HG03060 (cell line): ENCODE measurements around the gene PPHLN1.
A peak's percentile ranks its signal among the peaks of the same experiment; 100 is the strongest.

Experiments
- ATAC-seq: cut with Tn5 transposase; IDR thresholded peaks from one replicate; pipeline ENCODE4 v1.9.1; 2021; ENCODE audit warnings: low read depth, moderate number of reproducible peaks; ENCODE audit not compliant: unreplicated experiment

PPHLN1 gene

GRCh38 chr12:42428850-42429249, 102.9 kb downstream of the PPHLN1 start:
- no peak for ATAC-seq

DNA sequence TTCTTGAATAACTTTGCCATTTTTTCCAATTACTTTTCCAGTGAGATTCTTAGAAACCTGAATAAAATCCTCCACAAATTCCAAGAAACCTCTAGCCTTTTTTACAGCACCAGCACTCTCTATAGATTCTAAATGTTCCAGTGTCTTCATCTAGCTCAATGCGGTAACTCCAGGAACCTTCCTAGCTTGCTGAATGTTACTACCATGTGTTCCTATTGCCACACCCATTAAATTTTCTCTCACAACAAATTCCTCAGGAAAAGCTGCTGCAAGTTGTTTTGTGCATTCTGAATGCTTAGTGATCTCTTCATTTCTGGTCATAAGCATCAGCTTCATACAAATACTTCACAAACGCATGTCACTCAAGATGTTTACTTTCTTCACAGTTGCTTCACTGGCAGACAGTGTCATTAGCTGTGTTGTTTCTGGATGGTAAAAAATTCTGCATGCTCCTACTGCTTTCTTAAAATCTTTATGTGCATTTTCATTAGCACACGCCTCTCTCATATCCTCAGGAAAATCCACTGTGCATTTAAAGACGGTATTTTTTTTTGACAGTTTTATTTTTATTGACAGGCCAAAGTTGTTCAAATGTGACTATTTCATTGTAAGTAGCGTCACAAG, 106.7 kb downstream of the PPHLN1 start:
- ATAC-seq = no peak

GRCh38 chr12:42440608-42441007, 114.6 kb downstream of the PPHLN1 start:
- no peak for ATAC-seq

DNA sequence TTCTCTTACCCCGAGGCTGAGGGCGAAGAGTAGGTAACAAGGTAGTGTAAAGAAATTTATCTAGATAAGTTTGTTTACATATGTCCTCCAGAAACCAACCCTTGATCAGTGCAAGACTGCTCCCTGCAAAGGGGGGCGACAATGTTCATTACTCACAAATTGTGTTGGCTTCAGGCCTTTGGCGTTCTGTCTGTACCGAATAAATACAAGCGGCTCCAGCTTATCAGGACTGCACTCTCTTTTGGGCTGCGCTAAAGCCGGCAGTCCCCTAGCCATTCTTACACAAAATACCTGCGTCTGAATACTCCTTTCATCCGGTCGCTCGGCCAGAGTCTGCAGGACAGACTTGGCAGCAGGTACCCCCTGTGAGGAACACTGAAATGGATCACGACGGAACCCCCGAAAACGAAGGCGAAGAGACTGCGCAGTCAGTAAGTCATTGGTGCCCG, 116.4 kb downstream of the PPHLN1 start:
- ATAC-seq = no peak

DNA sequence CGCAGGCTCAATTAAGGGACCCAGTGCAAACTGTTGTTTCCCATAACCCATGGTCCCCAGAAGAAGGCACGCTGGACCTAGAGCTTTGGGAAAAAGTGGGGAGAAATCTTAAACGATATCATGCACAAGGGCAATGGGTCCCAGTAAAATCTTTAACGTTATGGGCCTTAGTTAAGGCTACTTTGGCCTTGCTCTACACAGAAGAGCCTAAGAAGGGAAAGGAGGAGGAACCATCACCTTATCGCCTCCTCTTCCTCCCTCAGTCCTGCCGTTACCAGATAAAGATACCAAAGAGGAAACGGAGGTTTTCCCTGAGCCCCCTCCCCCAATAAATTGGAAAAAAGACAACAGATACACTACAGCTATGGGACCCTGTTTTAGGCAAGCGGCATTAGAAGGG, 116.9 kb downstream of the PPHLN1 start:
- ATAC-seq = no peak

DNA sequence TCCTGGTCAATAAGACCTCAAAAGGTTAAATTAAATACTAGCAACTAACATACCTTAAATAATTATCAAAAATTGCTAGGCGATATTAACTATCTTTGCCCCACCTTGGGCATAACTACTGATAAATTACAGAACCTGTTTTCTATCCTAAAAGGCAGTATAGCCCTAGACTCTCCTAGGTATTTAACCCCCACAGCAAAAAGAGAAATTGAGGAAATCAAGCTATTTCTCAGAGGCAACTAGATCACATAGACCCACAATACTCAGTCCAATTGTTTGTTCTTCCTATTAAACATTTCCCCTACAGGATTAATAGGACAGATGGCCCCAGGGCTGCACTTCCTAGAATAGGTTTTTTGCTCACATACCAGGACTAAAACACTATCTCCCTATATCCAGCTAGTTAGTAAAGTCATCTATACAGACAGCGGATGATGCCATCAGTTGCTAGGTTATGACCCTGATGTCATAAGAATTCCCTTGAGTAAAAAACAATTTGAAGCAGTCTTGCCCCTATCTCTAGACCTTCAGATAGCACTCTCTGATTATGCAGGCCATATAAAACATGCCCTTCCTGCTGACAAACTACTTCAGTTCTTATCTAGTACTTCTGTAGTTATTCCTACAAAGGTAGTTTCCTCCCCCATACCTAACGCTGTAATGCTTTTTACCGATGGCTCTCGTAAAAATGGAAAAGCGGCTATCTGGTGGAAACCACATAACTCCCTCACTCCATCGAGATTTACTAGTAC, 118.4 kb downstream of the PPHLN1 start:
- no peak for ATAC-seq

- no peak for ATAC-seq
Observed at GRCh38 chr12:42445891-42446290, 119.9 kb downstream of the PPHLN1 start.

GRCh38 chr12:42446761-42447160, 120.8 kb downstream of the PPHLN1 start:
- no peak for ATAC-seq

DNA sequence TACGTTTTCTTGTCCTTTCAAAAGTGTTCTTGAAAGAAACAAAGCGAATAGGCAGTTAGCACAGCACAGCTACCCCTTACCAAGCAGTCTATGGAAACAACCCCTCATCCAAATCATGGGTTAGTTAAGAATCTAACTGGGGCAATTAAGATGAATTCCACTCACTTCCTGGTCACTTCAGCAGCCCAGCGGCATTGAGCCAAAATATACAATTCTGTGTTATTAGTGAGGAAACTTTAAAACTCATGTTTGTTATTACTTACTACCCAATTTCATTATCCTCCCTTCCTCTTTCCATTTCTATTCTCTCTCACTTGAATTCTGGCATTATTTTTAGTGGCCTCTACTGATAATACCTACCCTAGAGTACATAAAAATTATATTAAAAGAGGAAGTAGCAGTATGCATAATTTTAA, 121.4 kb downstream of the PPHLN1 start:
- no peak for ATAC-seq

DNA sequence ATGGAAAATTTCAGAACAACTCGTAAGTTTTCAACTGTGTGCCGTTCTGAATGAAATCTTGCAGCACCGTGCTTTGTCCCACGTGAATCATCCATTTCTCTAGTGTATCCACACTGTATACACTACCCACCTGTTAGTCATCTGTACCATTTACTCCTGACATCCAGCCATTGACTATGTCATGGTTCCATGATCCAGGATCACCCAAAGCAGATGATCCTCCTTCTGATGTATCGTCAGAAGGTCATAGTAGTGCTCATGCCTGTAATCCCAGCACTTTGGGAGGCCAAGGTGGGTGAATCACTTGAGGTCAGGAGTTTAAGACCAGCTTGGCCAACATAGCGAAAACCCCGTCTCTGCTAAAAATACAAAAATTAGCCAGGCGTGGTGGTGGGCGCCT, 122.9 kb downstream of the PPHLN1 start:
- ATAC-seq = no peak

DNA sequence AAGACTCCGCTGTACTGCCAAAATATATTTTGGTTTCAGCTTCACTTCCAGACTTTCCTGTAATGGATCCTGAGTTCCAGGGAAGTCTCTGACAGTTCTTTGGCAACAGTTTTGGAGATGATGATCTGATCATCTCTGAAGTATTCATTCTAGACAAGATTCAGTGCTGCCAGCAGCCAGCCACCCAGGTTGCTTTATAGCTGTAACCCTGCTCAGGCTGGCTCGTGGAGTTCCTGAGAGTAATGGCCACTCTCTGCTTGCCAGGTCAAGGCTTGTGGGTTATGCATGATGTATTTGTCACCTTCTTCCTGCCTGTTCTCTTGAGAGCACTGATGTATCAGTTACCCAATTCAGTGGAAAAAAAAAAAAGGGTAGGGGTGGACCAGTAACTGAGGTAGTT, 124.3 kb downstream of the PPHLN1 start:
- ATAC-seq = no peak

DNA sequence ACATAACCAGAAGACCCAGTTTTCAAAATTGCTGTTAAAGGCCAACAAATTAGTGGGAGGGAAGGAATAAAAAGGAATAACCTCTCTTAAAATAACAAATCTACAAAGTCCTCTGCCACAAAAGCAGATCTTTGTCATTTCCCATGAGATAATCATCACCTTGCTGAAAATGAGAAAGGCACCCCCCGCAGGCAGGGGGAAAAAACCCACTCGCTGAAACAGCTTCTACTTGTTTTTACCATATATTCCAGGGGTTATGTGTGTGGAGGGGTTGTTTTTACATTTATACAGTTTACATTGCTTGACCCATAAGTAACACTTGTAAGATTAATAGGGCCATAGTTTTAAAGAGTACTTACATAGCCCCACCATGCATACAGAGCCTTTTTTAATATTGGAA, 132.6 kb downstream of the PPHLN1 start:
- ATAC-seq = no peak

DNA sequence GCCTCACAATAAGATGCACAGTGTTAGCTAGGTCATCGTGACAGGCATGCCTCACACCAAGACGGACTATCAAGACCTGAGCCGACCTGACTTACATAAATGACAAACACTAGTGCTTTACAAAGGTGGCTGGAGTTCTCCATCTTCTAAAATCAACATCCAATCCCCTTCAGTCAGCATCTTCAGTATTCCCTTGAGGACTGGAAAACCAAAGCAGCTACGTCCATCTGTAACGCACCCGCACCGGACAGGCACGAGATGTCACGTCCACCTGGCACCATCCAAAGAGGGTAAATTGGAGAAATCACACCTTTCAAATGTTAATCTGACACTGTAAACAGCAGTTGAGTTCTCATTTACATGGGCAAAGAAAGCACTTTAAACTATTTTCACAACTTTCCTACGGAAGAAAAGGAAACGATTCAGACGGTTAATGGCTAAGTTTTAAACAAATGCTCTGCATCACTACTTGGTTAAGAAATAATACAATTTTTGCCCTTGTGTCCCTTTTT, 133.4 kb downstream of the PPHLN1 start:
- ATAC-seq = no peak

DNA sequence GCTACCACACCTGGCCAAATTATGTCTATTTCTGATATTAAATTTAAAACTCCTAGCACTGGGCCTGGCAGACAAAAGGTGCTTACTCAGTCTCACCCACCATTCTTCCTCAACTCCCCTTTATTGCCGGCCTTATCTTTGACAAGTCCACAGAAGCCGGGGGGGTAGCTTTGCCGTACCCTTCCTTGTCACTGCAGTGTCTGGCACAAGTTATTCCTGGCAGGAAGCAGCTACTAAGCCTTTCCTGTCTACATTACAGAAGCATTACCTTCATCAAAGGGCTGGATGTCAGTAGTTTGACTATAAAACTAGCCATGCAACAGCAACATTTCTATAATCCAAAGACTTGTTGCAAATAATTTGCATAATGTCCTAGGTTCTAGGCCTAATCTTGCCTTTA, 136.5 kb downstream of the PPHLN1 start:
- no peak for ATAC-seq

GRCh38 chr12:42463671-42464070, 137.7 kb downstream of the PPHLN1 start:
- no peak for ATAC-seq

GRCh38 chr12:42468341-42468821, 142.4 kb downstream of the PPHLN1 start:
- ATAC-seq = peak; percentile 25

GRCh38 chr12:42468921-42469320, 143.0 kb downstream of the PPHLN1 start:
- peak; percentile 4 for ATAC-seq

DNA sequence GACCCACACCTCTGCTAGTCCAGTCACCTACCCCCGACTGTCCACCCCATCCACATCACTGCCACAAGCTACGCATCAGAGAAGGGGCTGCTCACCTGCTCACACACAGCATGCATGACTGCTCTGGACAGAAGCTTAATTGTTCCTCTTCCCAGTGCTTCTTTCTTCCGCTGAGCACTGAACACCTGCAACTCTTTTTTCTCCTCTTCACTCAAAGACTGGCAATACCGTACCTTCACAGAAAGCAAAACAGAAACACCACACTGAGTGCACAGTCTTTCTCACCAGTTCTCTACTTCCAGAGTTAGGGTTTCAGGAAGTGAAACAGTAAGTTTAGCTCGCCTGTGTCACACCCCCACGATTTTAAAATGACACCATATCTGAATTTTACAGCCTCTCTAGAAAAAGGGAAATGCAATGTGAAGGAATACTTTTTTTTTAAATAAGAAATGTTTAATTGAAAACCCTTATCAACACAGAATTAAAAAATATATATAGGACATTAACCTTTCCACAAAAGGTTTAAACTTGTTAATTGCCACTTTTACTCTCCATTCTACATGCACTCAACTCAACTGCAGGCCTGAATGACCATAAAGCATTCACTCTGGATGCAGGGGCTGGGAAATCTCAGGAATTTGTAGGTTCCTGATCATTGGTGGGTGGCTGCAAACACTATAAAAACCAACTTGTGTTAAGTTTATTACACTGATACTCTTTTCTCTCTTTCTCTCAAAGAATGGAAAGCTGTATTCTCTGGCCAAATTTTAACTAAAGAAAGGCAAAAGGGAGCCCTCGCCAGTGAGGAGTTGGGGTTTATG, 143.6 kb downstream of the PPHLN1 start:
- ATAC-seq = peak; percentile 91

DNA sequence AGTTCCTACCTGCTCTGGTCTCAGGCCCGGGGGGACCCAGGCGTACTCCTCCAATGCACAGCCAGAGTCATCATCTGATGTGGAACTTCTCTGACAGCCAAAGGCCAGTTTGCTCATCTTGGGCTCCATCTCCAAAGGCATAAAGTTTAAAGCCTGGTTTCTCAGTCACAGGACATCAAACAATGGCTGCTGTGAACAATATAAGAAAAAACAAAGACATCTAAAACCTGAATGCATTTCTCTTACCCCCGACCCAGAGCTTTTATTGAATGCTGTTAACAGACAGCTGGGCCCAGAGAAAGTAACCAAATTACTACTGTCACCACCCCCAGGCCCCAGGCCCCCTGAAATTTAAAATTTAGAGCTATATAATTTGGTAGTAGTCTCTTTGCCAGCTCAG, 146.4 kb downstream of the PPHLN1 start:
- ATAC-seq = no peak

- no peak for ATAC-seq
Observed at GRCh38 chr12:42473130-42473529, 147.2 kb downstream of the PPHLN1 start.

DNA sequence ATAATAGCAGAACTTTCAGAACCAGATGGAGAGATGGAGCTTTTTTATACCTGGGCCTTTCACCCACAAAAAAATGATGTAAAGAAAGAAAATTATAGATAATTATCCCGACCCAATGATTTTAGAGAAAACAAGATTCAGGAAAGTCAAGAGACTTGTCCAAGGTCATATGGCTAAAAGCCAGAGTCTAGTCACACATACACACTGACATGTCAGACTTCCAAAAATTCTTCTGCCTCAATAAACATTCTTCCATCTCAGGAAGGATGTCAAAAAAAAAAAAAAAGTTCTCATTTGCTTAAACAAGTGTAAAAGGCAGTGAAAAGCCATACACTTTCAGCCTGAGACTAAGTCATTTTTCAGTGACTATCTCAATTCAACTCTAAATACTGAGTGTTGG, 147.6 kb downstream of the PPHLN1 start:
- no peak for ATAC-seq
